Osteocyte (in vitro differentiated cells): ENCODE measurements around the gene LRRD1. TPM values are rescaled to one million over a fixed set of nuclear protein-coding genes. Genes with fewer than 3 reads are reported as not detected.

ENCODE experiments used
- DNase-seq: peaks from one replicate; pipeline ENCODE4 v3.0.0; 2021; ENCODE audit warnings: mixed read lengths; ENCODE audit not compliant: unreplicated experiment; ENCODE audit errors: extremely low spot score
- H3K27ac Mint-ChIP-seq: one replicate; pipeline ENCODE4 v1.8.0; 2021; ENCODE audit warnings: mild to moderate bottlenecking, mixed read lengths; ENCODE audit not compliant: unreplicated experiment
- H3K27me3 Mint-ChIP-seq: one replicate; pipeline ENCODE4 v1.8.0; 2021; ENCODE audit warnings: mixed read lengths; ENCODE audit not compliant: unreplicated experiment
- H3K36me3 Mint-ChIP-seq: one replicate; pipeline ENCODE4 v1.8.0; 2021; ENCODE audit warnings: mixed read lengths; ENCODE audit not compliant: unreplicated experiment
- H3K4me1 Mint-ChIP-seq: one replicate; pipeline ENCODE4 v1.8.0; 2021; ENCODE audit warnings: mixed read lengths; ENCODE audit not compliant: unreplicated experiment
- H3K4me3 Mint-ChIP-seq: one replicate; pipeline ENCODE4 v1.8.0; 2021; ENCODE audit warnings: mild to moderate bottlenecking, moderate library complexity, mixed read lengths; ENCODE audit not compliant: unreplicated experiment
- H3K9me3 Mint-ChIP-seq: one replicate; pipeline ENCODE4 v1.8.0; 2021; ENCODE audit warnings: mixed read lengths; ENCODE audit not compliant: unreplicated experiment
- total RNA-seq: library from RNA; stranded (reverse); gene quantifications from 2 replicates; pipeline ENCODE4 v1.2.1, GENCODE V29; 2021
- TF ChIP-seq, protein P1 (sequence below): fragments of 200-600 bp; sonication (generic); IDR thresholded peaks from 2 replicates; pipeline ENCODE4 v1.5.0; 2021; ENCODE audit warnings: antibody characterized with exemption, mild to moderate bottlenecking, moderate library complexity

Gene LRRD1
- total RNA-seq, 1 donor from 2014 or later: not detected

DNA sequence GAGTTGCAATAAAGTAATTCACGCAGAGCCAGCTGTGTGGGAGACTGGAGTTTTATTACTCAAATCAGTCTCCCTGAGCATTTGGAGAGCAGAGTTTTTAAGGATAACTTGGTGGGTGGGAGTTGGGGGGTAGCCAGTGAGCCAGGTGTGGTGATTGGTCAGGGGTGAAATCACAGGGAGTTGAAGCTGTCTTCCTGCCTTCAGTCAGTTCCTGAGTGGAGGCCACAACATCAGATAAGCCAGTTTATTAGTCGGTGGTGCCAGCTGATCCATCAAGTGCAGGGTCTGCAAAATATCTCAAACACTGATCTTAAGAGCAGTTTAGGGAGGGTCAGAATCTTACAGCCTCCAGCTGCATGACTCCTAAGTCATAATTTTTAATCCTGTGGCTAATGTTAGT, 41.4 kb downstream of the LRRD1 start:
- TF ChIP-seq, protein P1, sequence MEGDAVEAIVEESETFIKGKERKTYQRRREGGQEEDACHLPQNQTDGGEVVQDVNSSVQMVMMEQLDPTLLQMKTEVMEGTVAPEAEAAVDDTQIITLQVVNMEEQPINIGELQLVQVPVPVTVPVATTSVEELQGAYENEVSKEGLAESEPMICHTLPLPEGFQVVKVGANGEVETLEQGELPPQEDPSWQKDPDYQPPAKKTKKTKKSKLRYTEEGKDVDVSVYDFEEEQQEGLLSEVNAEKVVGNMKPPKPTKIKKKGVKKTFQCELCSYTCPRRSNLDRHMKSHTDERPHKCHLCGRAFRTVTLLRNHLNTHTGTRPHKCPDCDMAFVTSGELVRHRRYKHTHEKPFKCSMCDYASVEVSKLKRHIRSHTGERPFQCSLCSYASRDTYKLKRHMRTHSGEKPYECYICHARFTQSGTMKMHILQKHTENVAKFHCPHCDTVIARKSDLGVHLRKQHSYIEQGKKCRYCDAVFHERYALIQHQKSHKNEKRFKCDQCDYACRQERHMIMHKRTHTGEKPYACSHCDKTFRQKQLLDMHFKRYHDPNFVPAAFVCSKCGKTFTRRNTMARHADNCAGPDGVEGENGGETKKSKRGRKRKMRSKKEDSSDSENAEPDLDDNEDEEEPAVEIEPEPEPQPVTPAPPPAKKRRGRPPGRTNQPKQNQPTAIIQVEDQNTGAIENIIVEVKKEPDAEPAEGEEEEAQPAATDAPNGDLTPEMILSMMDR: no peak
- no peak for DNase-seq
- Mint-ChIP-seq H3K27ac (no peak overlapping the region), H3K9me3 (no peaks in the 10 kb centered on the region), H3K27me3 (no peaks in the 10 kb centered on the region), H3K4me1 (peaks cover 20% of the 10 kb centered on the region), H3K4me3 (no peak overlapping the region), H3K36me3 (no peaks in the 10 kb centered on the region)

DNA sequence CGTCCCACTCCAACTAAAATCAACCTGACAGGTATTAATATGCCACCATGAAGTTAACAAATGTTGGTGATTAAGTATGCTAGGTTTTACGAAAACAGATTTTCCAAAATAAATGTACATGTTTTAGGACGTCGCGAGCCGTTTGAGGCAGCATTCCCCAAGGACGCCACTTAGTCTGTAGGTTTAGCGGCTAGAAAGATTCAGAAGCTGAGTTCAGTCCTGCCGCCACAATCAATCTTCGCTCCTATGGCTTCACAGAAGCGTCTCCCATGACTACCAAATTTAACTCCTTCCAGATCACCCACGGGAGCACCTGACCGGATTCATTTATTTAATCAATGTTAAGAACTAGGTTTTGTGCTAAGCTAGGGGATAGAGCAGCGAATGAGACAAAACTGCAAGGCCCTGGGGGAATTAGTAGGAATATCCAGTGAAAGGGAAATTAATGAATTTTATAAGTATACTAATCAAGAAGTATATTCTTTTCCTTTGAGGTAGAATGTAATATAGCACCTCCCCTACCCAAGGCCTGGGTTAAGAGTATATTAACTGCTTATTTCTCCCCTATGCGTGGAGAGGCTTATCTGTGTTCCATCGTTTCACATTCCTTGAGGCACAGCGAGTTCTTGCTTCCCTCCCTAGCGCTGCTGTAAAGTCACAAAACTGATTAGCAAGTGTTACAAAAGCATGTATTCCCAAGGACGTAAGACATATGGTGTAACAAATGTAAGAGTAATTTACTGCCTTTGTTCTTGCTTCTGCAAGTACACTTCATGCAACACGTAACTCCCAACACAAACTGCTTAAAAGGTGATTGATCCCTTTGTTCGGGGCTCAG, 43.7 kb downstream of the LRRD1 start:
- Mint-ChIP-seq H3K36me3 (peaks cover 7% of the 10 kb centered on the region), H3K4me1 (peaks cover 37% of the 10 kb centered on the region), H3K27ac (peak overlapping the region; percentile 100), H3K4me3 (peak overlapping the region; percentile 99), H3K9me3 (no peaks in the 10 kb centered on the region), H3K27me3 (no peaks in the 10 kb centered on the region)
- TF ChIP-seq, protein P1: no peak
- DNase-seq: no peak

DNA sequence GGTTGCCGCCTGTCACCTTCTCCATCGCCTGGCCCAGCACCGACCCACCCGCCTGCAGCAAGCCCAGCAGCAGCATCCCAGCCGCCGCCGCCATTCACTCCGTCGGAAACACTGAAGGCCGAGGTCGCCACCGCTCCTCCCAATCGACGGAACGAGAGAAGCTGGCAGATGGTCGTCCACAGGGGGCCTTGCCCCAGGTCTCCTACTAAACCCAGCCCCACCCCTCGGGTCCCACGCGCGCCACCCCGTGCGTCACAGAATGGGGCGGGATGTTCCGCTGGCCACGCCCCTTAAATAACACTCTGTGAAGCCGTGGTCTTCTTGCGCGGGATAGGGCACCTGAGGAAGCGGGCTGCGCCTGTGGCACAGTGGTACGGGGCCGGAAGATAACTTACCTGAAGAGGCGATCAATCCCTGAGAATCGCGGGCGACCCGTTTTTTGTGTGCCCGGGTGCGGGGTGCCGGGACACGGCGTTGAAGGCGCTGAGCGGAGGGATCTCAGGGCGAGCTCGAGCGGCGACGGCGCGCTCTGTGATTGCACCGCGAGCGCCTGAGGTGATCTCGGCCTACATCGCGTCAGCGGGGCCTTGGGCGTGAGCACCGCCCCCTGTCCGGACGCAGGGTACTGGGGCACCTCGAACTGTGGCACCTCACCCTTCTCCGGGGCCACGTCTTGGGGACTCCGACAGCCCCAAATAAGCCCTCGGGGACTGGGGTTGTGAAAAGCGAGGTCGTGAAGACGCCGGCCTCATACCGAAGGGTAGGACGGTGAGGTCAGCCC, 44.5 kb downstream of the LRRD1 start, which contains the start of gene CYP51A1:
Gene CYP51A1, minus strand, starts transcription at position 207 of the 781 bp plus-strand sequence. Its CDS starts 113 bp downstream, at position 94.
- peak; percentile 98 for DNase-seq
- TF ChIP-seq, protein P1: peak; percentile 18
- Mint-ChIP-seq H3K27ac (peak within 1 kb of the TSS; percentile 100), H3K4me3 (peak within 1 kb of the TSS; percentile 99), H3K27me3 (no peaks in the 10 kb centered on the region), H3K36me3 (peaks cover 11% of the 10 kb centered on the region), H3K4me1 (peaks cover 37% of the 10 kb centered on the region), H3K9me3 (no peaks in the 10 kb centered on the region)

DNA sequence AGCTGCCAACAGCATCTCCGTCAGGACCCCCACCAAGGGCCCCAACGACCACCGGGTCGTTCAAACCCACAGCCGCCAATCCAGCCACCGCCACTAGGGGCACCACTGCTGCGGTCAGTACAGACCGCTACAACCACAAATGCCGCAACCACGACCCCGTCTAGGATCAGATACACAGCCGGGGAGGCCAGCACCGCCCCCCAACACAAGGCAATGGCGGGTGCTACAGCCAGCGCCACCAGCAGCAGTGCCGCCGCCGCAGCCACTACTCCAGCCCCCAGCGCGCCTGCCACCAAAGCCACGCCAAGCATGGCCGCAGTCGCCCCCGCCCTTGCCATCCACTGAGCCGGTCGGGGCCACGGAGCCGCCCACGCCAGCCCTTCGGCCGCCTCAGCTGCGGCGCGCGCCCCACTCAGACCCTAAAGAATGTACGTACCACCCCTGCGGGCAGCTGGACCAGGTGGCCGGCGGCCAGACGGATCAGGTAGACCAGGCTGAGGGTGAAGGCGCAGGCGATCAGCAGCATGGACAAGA, 45.1 kb downstream of the LRRD1 start:
- peaks cover 37% of the 10 kb centered on the region for H3K4me1 Mint-ChIP-seq
- no peaks in the 10 kb centered on the region for H3K27me3 Mint-ChIP-seq
- peak overlapping the region; percentile 100 for H3K27ac Mint-ChIP-seq
- TF ChIP-seq, protein P1: peak; percentile 93
- DNase-seq: peak; percentile 92
- peak overlapping the region; percentile 99 for H3K4me3 Mint-ChIP-seq
- peaks cover 14% of the 10 kb centered on the region for H3K36me3 Mint-ChIP-seq
- no peaks in the 10 kb centered on the region for H3K9me3 Mint-ChIP-seq
